H1 (cell line): ENCODE data around the gene RASSF3. TPM values are rescaled to one million over a fixed set of nuclear protein-coding genes. Genes with fewer than 3 reads are reported as not detected.

Experiments
- CTCF ChIA-PET: fragments of 300-600 bp; sonication (Branson Sonifier 250); formaldehyde crosslinking; loops from one replicate; lab custom pipeline; 2021; ENCODE audit not compliant: partially characterized antibody; lab: Charles Lee
- POLR2A ChIA-PET: fragments of 300-600 bp; sonication (Branson Sonifier 250); formaldehyde crosslinking; loops from one replicate; lab custom pipeline; 2021; ENCODE audit warnings: inconsistent platforms; ENCODE audit not compliant: partially characterized antibody; lab: Charles Lee
- DNase-seq, 2 experiments: peaks; one replicate each; pipeline versions ENCODE4 v3.0.0 to v3.0.0-alpha.2; 2010 to 2022; ENCODE audit warnings: low spot score in 2 of 2, low read depth in 1 of 2, mixed read lengths in 1 of 2
- FAIRE-seq: peaks from 2 replicates; lab custom pipeline; 2011; peaks lifted over from hg19 to GRCh38; lab: Jason Lieb, UNC
- H2AFZ ChIP-seq: 2 replicates; pipeline ENCODE4 v1.8.1; 2012; ENCODE audit warnings: low read length, inconsistent platforms
- H2AK5ac ChIP-seq: 2 replicates; pipeline ENCODE4 v1.6.1; 2013; ENCODE audit warnings: low read depth, low read length
- H2BK120ac ChIP-seq: replicated peaks from 2 replicates; pipeline ENCODE3; 2013; ENCODE audit warnings: low read depth, low read length, inconsistent platforms
- H2BK12ac ChIP-seq: 2 replicates; pipeline ENCODE4 v1.6.1; 2013; ENCODE audit warnings: low read depth, low read length
- H2BK15ac ChIP-seq: 2 replicates; pipeline ENCODE4 v1.6.1; 2013; ENCODE audit warnings: low read length
- H2BK20ac ChIP-seq: 2 replicates; pipeline ENCODE4 v1.6.1; 2013; ENCODE audit warnings: low read length
- H2BK5ac ChIP-seq: 2 replicates; pipeline ENCODE4 v1.6.1; 2013; ENCODE audit warnings: low read depth, low read length
- H3K14ac ChIP-seq: 2 replicates; pipeline ENCODE4 v1.6.1; 2013; ENCODE audit warnings: inconsistent platforms; ENCODE audit not compliant: insufficient read length
- H3K18ac ChIP-seq: 2 replicates; pipeline ENCODE4 v1.6.1; 2013; ENCODE audit warnings: low read length; ENCODE audit errors: extremely low read depth
- H3K23ac ChIP-seq: 2 replicates; pipeline ENCODE4 v1.6.1; 2013; ENCODE audit warnings: inconsistent platforms; ENCODE audit not compliant: insufficient read length
- H3K23me2 ChIP-seq: 2 replicates; pipeline ENCODE4 v1.6.1; 2013; ENCODE audit warnings: low read depth, low read length
- H3K27ac ChIP-seq: 2 replicates; pipeline ENCODE4 v1.6.1; 2011; ENCODE audit warnings: low read depth, low read length, inconsistent platforms
- H3K27me3 ChIP-seq, 4 experiments: replicated peaks in 1 of 4; 1 replicate in 1 of 4; 2 replicates in 3 of 4; pipeline versions ENCODE4 v1.6.1 to v1.8.1; 2011 to 2013; ENCODE audit warnings: low read length in 3 of 4, mild to moderate bottlenecking in 3 of 4, inconsistent platforms in 2 of 4, mixed read lengths in 2 of 4, moderate library complexity in 1 of 4; ENCODE audit not compliant: control insufficient read depth in 3 of 4, insufficient read depth in 3 of 4; ENCODE audit errors: extremely low read depth in 1 of 4
- H3K36me3 ChIP-seq, 4 experiments: 2 replicates each; pipeline versions ENCODE4 v1.6.1 to v1.8.1; 2011 to 2013; ENCODE audit warnings: mild to moderate bottlenecking in 4 of 4, low read length in 3 of 4, moderate library complexity in 2 of 4, control low read depth in 1 of 4, inconsistent platforms in 1 of 4; ENCODE audit not compliant: insufficient read depth in 4 of 4, control insufficient read depth in 2 of 4
- H3K4ac ChIP-seq: replicated peaks from 2 replicates; pipeline ENCODE3; 2013; ENCODE audit warnings: low read length, low read depth, mixed read lengths, inconsistent platforms; ENCODE audit not compliant: insufficient read length
- H3K4me1 ChIP-seq, 4 experiments: replicated peaks in 1 of 4; 1 replicate in 1 of 4; 2 replicates in 3 of 4; pipeline versions ENCODE4 v1.6.1 to v1.8.1; 2011 to 2013; ENCODE audit warnings: low read length in 3 of 4, inconsistent platforms in 2 of 4, mixed read lengths in 1 of 4; ENCODE audit not compliant: insufficient read depth in 4 of 4, control insufficient read depth in 3 of 4
- H3K4me2 ChIP-seq, 2 experiments: 2 replicates each; pipeline versions ENCODE4 v1.6.1 to v1.8.1; 2011 to 2013; ENCODE audit warnings: low read depth in 2 of 2, low read length in 2 of 2, control low read depth in 1 of 2, inconsistent platforms in 1 of 2, mild to moderate bottlenecking in 1 of 2; ENCODE audit not compliant: insufficient read depth in 1 of 2
- H3K4me3 ChIP-seq, 4 experiments: fragments of 200-600, 300-600 bp in 1 of 4; sonication (generic), shearing (Covaris generic), sonication (Bioruptor Twin) in 1 of 4; 2 replicates each; pipeline versions ENCODE4 v1.5.1 to v1.8.1; 2011 to 2016; ENCODE audit warnings: low read length in 4 of 4, low read depth in 3 of 4, control low read depth in 2 of 4, inconsistent platforms in 2 of 4, mild to moderate bottlenecking in 2 of 4, mixed read lengths in 1 of 4, moderate library complexity in 1 of 4; ENCODE audit not compliant: insufficient read depth in 2 of 4; ENCODE audit errors: extremely low read depth in 1 of 4
- H3K56ac ChIP-seq: replicated peaks from 2 replicates; pipeline ENCODE3; 2013; ENCODE audit warnings: low read depth, mild to moderate bottlenecking, mixed read lengths, low read length, inconsistent platforms; ENCODE audit not compliant: insufficient read length
- H3K79me1 ChIP-seq: 2 replicates; pipeline ENCODE4 v1.6.1; 2013; ENCODE audit warnings: low read depth, low read length, control low read depth
- H3K79me2 ChIP-seq, 2 experiments: 2 replicates each; pipeline versions ENCODE4 v1.6.1 to v1.8.1; 2012 to 2013; ENCODE audit warnings: low read length in 2 of 2, mild to moderate bottlenecking in 2 of 2, inconsistent platforms in 1 of 2; ENCODE audit not compliant: insufficient read depth in 2 of 2, control insufficient read depth in 1 of 2
- H3K9ac ChIP-seq, 4 experiments: replicated peaks in 1 of 4; 1 replicate in 1 of 4; 2 replicates in 3 of 4; pipeline versions ENCODE4 v1.6.1 to v1.8.1; 2011 to 2013; ENCODE audit warnings: low read depth in 3 of 4, low read length in 3 of 4, control low read depth in 2 of 4, mild to moderate bottlenecking in 2 of 4, moderate library complexity in 2 of 4, inconsistent platforms in 1 of 4; ENCODE audit errors: extremely low read depth in 1 of 4
- H3K9me3 ChIP-seq, 2 experiments: 2 replicates each; pipeline versions ENCODE4 v1.6.1 to v1.8.1; 2012 to 2013; ENCODE audit warnings: mild to moderate bottlenecking in 2 of 2, moderate library complexity in 2 of 2, control low read depth in 1 of 2, inconsistent platforms in 1 of 2, low read depth in 1 of 2, low read length in 1 of 2, mixed read lengths in 1 of 2; ENCODE audit not compliant: insufficient read depth in 2 of 2
- H4K20me1 ChIP-seq, 2 experiments: replicated peaks in 1 of 2; 2 replicates each; pipeline versions ENCODE3 to v1.8.1; 2011 to 2013; ENCODE audit warnings: inconsistent platforms in 2 of 2, low read length in 2 of 2, mild to moderate bottlenecking in 1 of 2; ENCODE audit not compliant: insufficient read depth in 2 of 2, control insufficient read depth in 1 of 2
- H4K5ac ChIP-seq: 2 replicates; pipeline ENCODE4 v1.6.1; 2013; ENCODE audit warnings: low read length, low read depth, mixed read lengths, inconsistent platforms; ENCODE audit not compliant: insufficient read length
- H4K8ac ChIP-seq: 2 replicates; pipeline ENCODE4 v1.8.0; 2013; ENCODE audit warnings: mild to moderate bottlenecking, moderate library complexity, low read length, inconsistent platforms; ENCODE audit not compliant: insufficient read depth; ENCODE audit errors: extremely low read depth
- H4K91ac ChIP-seq: replicated peaks from 2 replicates; pipeline ENCODE3; 2013; ENCODE audit warnings: low read length, mixed read lengths, inconsistent platforms; ENCODE audit not compliant: insufficient read length
- CTBP2 ChIP-seq: IDR thresholded peaks from 2 replicates; pipeline ENCODE4 v1.7.0; 2011; ENCODE audit warnings: borderline replicate concordance, mild to moderate bottlenecking, moderate library complexity, mixed read lengths, low read length; ENCODE audit not compliant: insufficient read depth, insufficient read length
- GABPA ChIP-seq: IDR thresholded peaks from 2 replicates; pipeline ENCODE4 v1.6.1; 2011; ENCODE audit warnings: mild to moderate bottlenecking, low read length, moderate library complexity, borderline replicate concordance; ENCODE audit not compliant: insufficient read depth
- KDM1A ChIP-seq: fragments of 200-600, 300-600 bp; sonication (generic); IDR thresholded peaks from 2 replicates; pipeline ENCODE4 v1.7.1; 2016; ENCODE audit warnings: mild to moderate bottlenecking, low read length, borderline replicate concordance
- KDM4A ChIP-seq: IDR thresholded peaks from one replicate; pipeline ENCODE4 v1.7.1; 2012; ENCODE audit warnings: low read depth, mild to moderate bottlenecking, moderate library complexity, low read length, inconsistent platforms; ENCODE audit not compliant: severe bottlenecking
- MAX ChIP-seq: IDR thresholded peaks from 2 replicates; pipeline ENCODE4 v1.6.1; 2012; ENCODE audit warnings: inconsistent platforms
- RXRA ChIP-seq: IDR thresholded peaks from 2 replicates; pipeline ENCODE4 v1.6.1; 2011; ENCODE audit warnings: low read depth, mild to moderate bottlenecking, low read length, moderate library complexity; ENCODE audit not compliant: insufficient read depth
- SAP30 ChIP-seq: fragments of 300-600 bp; sonication (generic); IDR thresholded peaks from 2 replicates; pipeline ENCODE4 v1.7.1; 2012; ENCODE audit warnings: low read length, moderate library complexity, mild to moderate bottlenecking, inconsistent platforms; ENCODE audit not compliant: insufficient read depth, insufficient replicate concordance
- TAF1 ChIP-seq: IDR thresholded peaks from 2 replicates; pipeline ENCODE4 v1.6.1; 2011; ENCODE audit warnings: mild to moderate bottlenecking, low read depth, low read length
- YY1 ChIP-seq: IDR thresholded peaks from 2 replicates; pipeline ENCODE4 v1.6.1; 2011; ENCODE audit warnings: low read depth, mild to moderate bottlenecking, low read length
- WGBS, 2 experiments: shearing (Covaris generic) in 1 of 2; methylation state at CpG; one replicate each; pipeline versions ENCODE4 v1.1.6 to v1.1.7; 2013 to 2015; ENCODE audit warnings: low lambda C conversion rate in 2 of 2, mixed read lengths in 2 of 2, inconsistent platforms in 1 of 2, low coverage in 1 of 2, missing lambda C conversion rate in 1 of 2; ENCODE audit not compliant: insufficient replicate concordance in 2 of 2, insufficient coverage in 1 of 2, insufficient read length in 1 of 2; ENCODE audit errors: extremely low coverage in 1 of 2, missing lambda C conversion rate in 1 of 2; 5-methylcytosine and 5-hydroxymethylcytosine counted together
- polyA plus RNA-seq, 7 experiments: library from polyadenylated mRNA; depleted of rRNA in 3 of 7; stranded (reverse) in 5 of 7; unstranded in 2 of 7; fragments of >200 nt in 5 of 7; fragments of 200-250 nt in 2 of 7; gene quantifications; 1 replicate in 5 of 7; 2 replicates in 1 of 7; 4 replicates in 1 of 7; pipeline versions ENCODE4 v1.2.1 to v1.2.3, GENCODE V29; 2011 to 2013; ENCODE audit warnings: missing spikeins in 2 of 7, mixed read lengths in 2 of 7
- total RNA-seq: library from RNA; stranded (reverse); fragmentation: NEBNext Ultra II Directional; extraction: Animal tissue kit (Norgen Biotek cat#: 25700); gene quantifications from 2 replicates; pipeline ENCODE4 v1.2.1, GENCODE V29; 2021

Gene RASSF3
- total and polyA plus RNA-seq, 2 of the 8 experiments (the other 6 are each of a cell fraction or from before 2014, with no cell fraction given), result 19.1 to 64.3 TPM

GRCh38 chr12:64621257-64621942 lies 11.1 kb downstream of the RASSF3 start:
- Histone ChIP-seq H2BK5ac (no peak overlapping the region), H2AFZ (no peak overlapping the region), H3K27ac (no peak overlapping the region), H3K4me2 (no peak overlapping the region), H3K9ac (no peak overlapping the region), H3K18ac (no peak overlapping the region), H3K27me3 (no peaks in the 10 kb centered on the region), H4K8ac (no peak overlapping the region), H3K79me2 (peaks cover 16 to 97% of the 10 kb centered on the region in 2 experiments), H2AK5ac (no peak overlapping the region), H2BK20ac (no peak overlapping the region), H3K14ac (no peak overlapping the region), H2BK15ac (no peak overlapping the region), H2BK120ac (no peak overlapping the region), H2BK12ac (no peak overlapping the region), H3K4ac (no peak overlapping the region), H3K56ac (no peak overlapping the region), H4K20me1 (peaks cover 2 to 5% of the 10 kb centered on the region in 2 experiments), H3K23me2 (0 out of 2 replicates have a peak, but pooled peaks cover 2% of the 10 kb centered on the region), H3K9me3 (no peaks in the 10 kb centered on the region), H4K91ac (no peak overlapping the region), H3K4me3 (no peak overlapping the region), H4K5ac (no peak overlapping the region), H3K23ac (no peak overlapping the region), H3K79me1 (peaks cover 3% of the 10 kb centered on the region; the same call in 1 of the 2 replicates), H3K36me3 (no peaks in the 10 kb centered on the region), H3K4me1 (peaks cover 0 to 6% (median 1%) of the 10 kb centered on the region in 4 experiments; a peak in 3 of 7 replicates)
- POLR2A ChIA-PET, result interaction anchor here (1.7 kb wide), 1 partner anchor 10 kb away, joined by 4 read pairs; the partner anchor contains the start of gene RASSF3
- WGBS, 2 experiments, result 91% methylated on average over 13 of the region's 13 CpGs; no CpG with 5 or more reads in 1 of the 2 experiments
- no peak for DNase-seq
- no peak for FAIRE-seq
- CTCF ChIA-PET, result interaction anchor here (1.4 to 1.8 kb wide), 2 partner anchors 9 to 72 kb away, joined by 4 to 5 read pairs; no protein-coding TSS in a partner anchor
- no peak for TF ChIP-seq KDM4A
- TF ChIP-seq KDM1A, result no peak
- TF ChIP-seq GABPA, result no peak
- TF ChIP-seq YY1, result no peak
- TF ChIP-seq CTBP2, result no peak
- no peak for TF ChIP-seq MAX
- no peak for TF ChIP-seq TAF1
- no peak for TF ChIP-seq RXRA
- TF ChIP-seq SAP30, result no peak
